KMS-11 (cell line): ENCODE measurements around the gene NIN.
"Not testable (repeated sequence)": the region's sequence is repeated elsewhere in the genome, so short reads cannot be mapped to it uniquely, and the experiment has no call there.

Source experiments
- H2AFZ ChIP-seq: fragments of 200-600 bp; sonication (generic); 2 replicates; pipeline ENCODE4 v1.6.1; 2016; ENCODE audit warnings: antibody characterized with exemption, mixed run types, low read depth
- H3K27ac ChIP-seq: fragments of 200-600 bp; sonication (generic); 2 replicates; pipeline ENCODE4 v1.6.1; 2016; ENCODE audit warnings: mild to moderate bottlenecking, mixed run types
- H3K27me3 ChIP-seq: fragments of 200-600 bp; sonication (generic); 2 replicates; pipeline ENCODE4 v1.6.1; 2017; ENCODE audit warnings: mild to moderate bottlenecking, low read depth, mixed run types, moderate library complexity; ENCODE audit not compliant: insufficient read depth
- H3K36me3 ChIP-seq: fragments of 200-600 bp; sonication (generic); 2 replicates; pipeline ENCODE4 v1.6.1; 2017; ENCODE audit warnings: mild to moderate bottlenecking, mixed run types; ENCODE audit not compliant: insufficient read depth
- H3K4me1 ChIP-seq: fragments of 200-600 bp; sonication (generic); 2 replicates; pipeline ENCODE4 v1.6.1; 2016; ENCODE audit warnings: mild to moderate bottlenecking, low read depth, mixed run types; ENCODE audit not compliant: poor library complexity, severe bottlenecking
- H3K4me2 ChIP-seq: fragments of 200-600 bp; sonication (generic); 2 replicates; pipeline ENCODE4 v1.7.0; 2016; ENCODE audit warnings: mild to moderate bottlenecking, mixed run types
- H3K4me3 ChIP-seq: fragments of 200-600 bp; sonication (generic); IDR thresholded peaks from 2 replicates; pipeline ENCODE4 v1.6.1; 2017; ENCODE audit warnings: low read depth, low read length, mixed read lengths; ENCODE audit not compliant: insufficient read depth
- H3K79me2 ChIP-seq: fragments of 200-600 bp; sonication (generic); 2 replicates; pipeline ENCODE4 v1.6.1; 2016; ENCODE audit warnings: low read depth, mixed run types; ENCODE audit not compliant: insufficient read depth
- H3K9ac ChIP-seq: fragments of 200-600 bp; sonication (generic); 2 replicates; pipeline ENCODE4 v1.6.1; 2016; ENCODE audit warnings: mild to moderate bottlenecking, mixed run types
- H4K20me1 ChIP-seq: fragments of 200-600 bp; sonication (generic); 2 replicates; pipeline ENCODE4 v1.6.1; 2016; ENCODE audit warnings: mild to moderate bottlenecking, mixed run types; ENCODE audit not compliant: insufficient read depth
- CTCF ChIP-seq: fragments of 200-600 bp; sonication (generic); conservative IDR thresholded peaks from 2 replicates; pipeline ENCODE4 v1.6.1; 2017; ENCODE audit warnings: low read depth, mild to moderate bottlenecking, antibody characterized with exemption, low read length, moderate library complexity, mixed read lengths

NIN gene

GRCh38 chr14:50821510-50822464 lies 9.2 kb downstream of the NIN start:
- Histone ChIP-seq H4K20me1 (no peaks in the 10 kb centered on the region), H3K4me3 (no peak overlapping the region), H3K36me3 (no peaks in the 10 kb centered on the region)

DNA sequence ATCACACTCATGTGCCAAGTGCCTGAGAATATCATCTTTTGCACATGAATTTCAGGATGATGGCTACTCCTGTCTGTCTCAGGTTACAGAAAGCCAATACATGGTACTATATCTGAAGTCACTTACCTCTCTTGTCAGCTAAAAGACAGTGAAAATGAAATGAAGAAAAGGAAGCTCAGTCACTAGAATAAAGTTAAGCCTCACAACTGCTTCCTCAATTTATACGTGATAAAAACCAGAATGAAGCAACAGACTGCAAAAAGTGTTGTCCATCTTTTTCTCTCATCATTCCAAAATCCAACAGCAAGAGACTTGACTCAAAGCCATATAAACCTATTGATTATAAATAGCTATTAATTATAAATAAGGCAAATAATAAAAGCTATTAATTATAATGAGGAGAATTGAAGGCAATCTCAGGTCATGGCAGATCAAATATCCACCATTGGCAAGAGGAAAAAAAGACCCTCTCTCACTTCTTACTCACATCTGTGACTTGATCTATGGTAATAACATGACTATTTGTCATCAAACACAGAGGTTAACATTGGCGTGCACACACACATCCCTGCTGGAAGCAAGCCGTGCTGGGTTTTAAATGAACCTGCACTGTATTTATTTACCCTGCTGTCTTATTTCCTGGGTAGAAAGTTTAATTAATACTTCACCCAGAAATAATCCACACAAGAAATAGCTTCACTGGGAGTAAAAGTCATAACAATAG lies 10.0 kb downstream of the NIN start:
- no peaks in the 10 kb centered on the region for H4K20me1 ChIP-seq
- H3K27me3 ChIP-seq: no peaks in the 10 kb centered on the region
- no peak overlapping the region for H3K27ac ChIP-seq
- no peak for TF ChIP-seq CTCF
- H3K4me2 ChIP-seq: no peak overlapping the region
- H3K79me2 ChIP-seq: no peaks in the 10 kb centered on the region; the same call in 1 of the 2 replicates
- no peak overlapping the region for H3K9ac ChIP-seq
- H3K36me3 ChIP-seq: no peaks in the 10 kb centered on the region
- H3K4me3 ChIP-seq: no peak overlapping the region
- H2AFZ ChIP-seq: no peak overlapping the region
- H3K4me1 ChIP-seq: no peaks in the 10 kb centered on the region

More at GRCh38 chr14:50821510-50822464, 9.2 kb downstream of the NIN start:
- H3K4me1 ChIP-seq: no peaks in the 10 kb centered on the region
- TF ChIP-seq CTCF: no peak
- H3K9ac ChIP-seq: no peak overlapping the region
- H2AFZ ChIP-seq: no peak overlapping the region
- no peaks in the 10 kb centered on the region; the same call in 1 of the 2 replicates for H3K79me2 ChIP-seq
- no peak overlapping the region for H3K27ac ChIP-seq
- H3K27me3 ChIP-seq: no peaks in the 10 kb centered on the region
- H3K4me2 ChIP-seq: no peak overlapping the region

DNA sequence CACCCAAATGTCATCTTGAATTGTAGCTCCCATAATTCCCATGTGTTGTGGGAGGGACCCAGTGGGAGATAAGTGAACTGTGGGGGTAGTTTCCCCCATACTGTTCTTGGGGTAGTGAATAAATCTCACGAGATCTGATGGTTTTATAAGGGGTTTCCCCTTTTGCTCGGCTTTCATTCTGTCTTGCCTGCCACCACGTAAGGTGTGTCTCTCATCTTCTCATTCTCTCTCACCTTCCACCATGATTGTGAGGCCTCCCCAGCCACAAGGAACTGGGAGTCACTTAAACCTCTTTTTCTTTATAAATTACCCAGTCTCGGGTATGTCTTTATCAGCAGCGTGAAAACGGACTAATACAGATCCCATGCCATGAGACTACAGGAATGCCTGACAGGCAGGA lies 11.7 kb downstream of the NIN start:
- not testable (repeated sequence) for H3K9ac ChIP-seq, H3K27ac ChIP-seq, H3K79me2 ChIP-seq, H3K4me3 ChIP-seq, H3K36me3 ChIP-seq, H3K4me1 ChIP-seq, H3K4me2 ChIP-seq, H2AFZ ChIP-seq, H4K20me1 ChIP-seq, H3K27me3 ChIP-seq

DNA sequence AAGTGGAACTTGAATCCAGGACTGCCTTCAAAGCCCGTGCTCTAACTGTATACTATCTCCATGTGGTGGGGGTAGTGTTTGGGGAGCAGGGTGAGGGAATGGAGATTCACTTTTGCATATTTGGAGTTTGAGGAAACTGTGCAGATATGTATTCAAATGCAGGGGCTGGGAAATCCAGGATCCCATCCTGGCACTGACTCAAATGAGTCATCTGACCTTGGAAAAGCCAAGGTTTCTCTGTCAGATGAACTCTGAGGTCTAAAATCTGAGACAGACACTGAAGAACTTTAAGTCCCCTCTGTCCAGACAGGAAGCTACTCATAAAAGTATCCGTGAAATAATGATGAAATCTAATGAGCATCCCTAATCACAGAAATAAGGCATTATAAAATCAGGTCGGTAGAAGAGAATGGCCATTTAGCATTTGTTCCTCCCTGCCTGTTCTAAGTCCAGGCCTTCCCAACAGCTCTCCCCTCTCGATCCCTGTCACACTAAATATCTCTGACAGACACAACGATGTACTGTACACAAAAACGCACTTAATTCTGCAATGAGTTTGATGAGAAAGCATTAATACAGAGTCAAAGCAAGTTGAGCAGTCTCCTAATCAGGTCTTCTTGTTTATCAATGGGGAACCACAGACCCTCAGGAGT lies 14.4 kb downstream of the NIN start:
- H3K27me3 ChIP-seq: no peaks in the 10 kb centered on the region
- no peak overlapping the region for H2AFZ ChIP-seq
- no peak overlapping the region for H3K27ac ChIP-seq
- H3K9ac ChIP-seq: no peak overlapping the region
- H3K4me1 ChIP-seq: no peaks in the 10 kb centered on the region
- no peaks in the 10 kb centered on the region for H4K20me1 ChIP-seq
- no peaks in the 10 kb centered on the region for H3K36me3 ChIP-seq
- TF ChIP-seq CTCF: no peak
- no peak overlapping the region for H3K4me3 ChIP-seq
- no peak overlapping the region for H3K4me2 ChIP-seq
- H3K79me2 ChIP-seq: no peaks in the 10 kb centered on the region

- not testable (repeated sequence) for H3K4me2 ChIP-seq, H3K36me3 ChIP-seq, H4K20me1 ChIP-seq, H3K27me3 ChIP-seq, H3K4me3 ChIP-seq, H3K9ac ChIP-seq, H3K27ac ChIP-seq, H3K79me2 ChIP-seq, H2AFZ ChIP-seq, H3K4me1 ChIP-seq
Measured at GRCh38 chr14:50815526-50815925, 15.4 kb downstream of the NIN start.

DNA sequence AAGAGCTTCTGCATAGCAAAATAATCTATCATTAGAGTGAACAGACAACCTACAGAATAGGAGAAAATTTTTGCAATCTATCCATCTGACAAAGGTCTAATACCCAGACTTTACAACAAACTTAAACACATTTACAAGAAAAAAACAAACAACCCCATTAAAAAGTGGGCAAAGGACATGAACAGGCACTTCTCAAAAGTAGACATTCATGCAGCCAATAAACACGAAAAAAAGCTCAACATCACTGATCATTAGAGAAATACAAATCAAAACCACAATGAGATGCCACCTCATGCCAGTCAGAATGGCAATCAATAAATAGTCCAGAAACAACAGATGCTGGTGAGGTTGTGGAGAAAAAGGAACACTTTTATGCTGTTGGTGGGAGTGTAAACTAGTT lies 15.9 kb downstream of the NIN start:
- not testable (repeated sequence) for H3K27me3 ChIP-seq, H3K4me3 ChIP-seq, H3K27ac ChIP-seq, H3K36me3 ChIP-seq, H3K79me2 ChIP-seq, H2AFZ ChIP-seq, H3K9ac ChIP-seq, H4K20me1 ChIP-seq, H3K4me1 ChIP-seq, H3K4me2 ChIP-seq
